Measurements from ENCODE around the gene FRMD4A. TPM values are rescaled to one million over a fixed set of nuclear protein-coding genes. Genes with fewer than 3 reads are reported as not detected.

FRMD4A gene
- total RNA-seq, 2 experiments from 2014 or later = 0.17 TPM; not detected in 1

GRCh38 chr10:13703101-13703818, 627.5 kb downstream of the FRMD4A start:
- CTCF ChIA-PET (ENCODE audit: unreplicated experiment) = no interaction called here
- Histone ChIP-seq H3K4me3 (ENCODE audit: low read depth, low read length, poor library complexity, severe bottlenecking) (no peak overlapping the region), H3K4me1 (ENCODE audit: insufficient read depth, low read length, poor library complexity, severe bottlenecking) (no peaks in the 10 kb centered on the region), H3K9me3 (ENCODE audit: low read length) (no peaks in the 10 kb centered on the region), H3K4me2 (ENCODE audit: low read length) (no peak overlapping the region), H3K36me3 (ENCODE audit: insufficient read depth, low read length) (no peaks in the 10 kb centered on the region), H2AFZ (ENCODE audit: low read length) (no peak overlapping the region), H3K79me2 (ENCODE audit: insufficient read depth, low read depth, low read length) (no peaks in the 10 kb centered on the region), H3K27ac (ENCODE audit: low read depth, low read length, poor library complexity, severe bottlenecking) (no peak overlapping the region), H3K9me2 (ENCODE audit: insufficient read depth, low read length) (no peaks in the 10 kb centered on the region), H4K20me1 (ENCODE audit: insufficient read depth, low read length) (no peaks in the 10 kb centered on the region)
- no TSS peak for BruUV-seq (replicated peaks)
- TF ChIP-seq EZH2phosphoT487 (IDR thresholded peaks at IDR 0.05; ENCODE audit: borderline replicate concordance, low read depth, low read length) = no peak
- TF ChIP-seq, protein P1, sequence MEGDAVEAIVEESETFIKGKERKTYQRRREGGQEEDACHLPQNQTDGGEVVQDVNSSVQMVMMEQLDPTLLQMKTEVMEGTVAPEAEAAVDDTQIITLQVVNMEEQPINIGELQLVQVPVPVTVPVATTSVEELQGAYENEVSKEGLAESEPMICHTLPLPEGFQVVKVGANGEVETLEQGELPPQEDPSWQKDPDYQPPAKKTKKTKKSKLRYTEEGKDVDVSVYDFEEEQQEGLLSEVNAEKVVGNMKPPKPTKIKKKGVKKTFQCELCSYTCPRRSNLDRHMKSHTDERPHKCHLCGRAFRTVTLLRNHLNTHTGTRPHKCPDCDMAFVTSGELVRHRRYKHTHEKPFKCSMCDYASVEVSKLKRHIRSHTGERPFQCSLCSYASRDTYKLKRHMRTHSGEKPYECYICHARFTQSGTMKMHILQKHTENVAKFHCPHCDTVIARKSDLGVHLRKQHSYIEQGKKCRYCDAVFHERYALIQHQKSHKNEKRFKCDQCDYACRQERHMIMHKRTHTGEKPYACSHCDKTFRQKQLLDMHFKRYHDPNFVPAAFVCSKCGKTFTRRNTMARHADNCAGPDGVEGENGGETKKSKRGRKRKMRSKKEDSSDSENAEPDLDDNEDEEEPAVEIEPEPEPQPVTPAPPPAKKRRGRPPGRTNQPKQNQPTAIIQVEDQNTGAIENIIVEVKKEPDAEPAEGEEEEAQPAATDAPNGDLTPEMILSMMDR (conservative IDR thresholded peaks at IDR 0.05; ENCODE audit: low read length) = no peak
- intact Hi-C loops (cut with micrococcal nuclease; ENCODE audit: unreplicated experiment) = no loop called here
- DNase-seq (ENCODE audit: low spot score) = no peak
- POLR2A ChIA-PET = no interaction called here

GRCh38 chr10:13701157-13701919, 629.4 kb downstream of the FRMD4A start:
- CTCF ChIA-PET (ENCODE audit: unreplicated experiment) = no interaction called here

More at GRCh38 chr10:13701157-13701919, 629.4 kb downstream of the FRMD4A start:
- POLR2A ChIA-PET = interaction anchor here (0.7 kb wide), 1 partner anchor 20 kb away, joined by 3 read pairs; no protein-coding TSS in a partner anchor
- intact Hi-C loops (cut with micrococcal nuclease; ENCODE audit: unreplicated experiment) = no loop called here
- TF ChIP-seq, protein P1 (conservative IDR thresholded peaks at IDR 0.05; ENCODE audit: low read length) = no peak
- TF ChIP-seq EZH2phosphoT487 (IDR thresholded peaks at IDR 0.05; ENCODE audit: borderline replicate concordance, low read depth, low read length) = no peak
- Histone ChIP-seq H4K20me1 (ENCODE audit: insufficient read depth, low read length) (no peaks in the 10 kb centered on the region), H3K4me2 (ENCODE audit: low read length) (no peak overlapping the region), H3K9me2 (ENCODE audit: insufficient read depth, low read length) (no peaks in the 10 kb centered on the region), H3K4me1 (ENCODE audit: insufficient read depth, low read length, poor library complexity, severe bottlenecking) (no peaks in the 10 kb centered on the region), H3K79me2 (ENCODE audit: insufficient read depth, low read depth, low read length) (no peaks in the 10 kb centered on the region), H3K27ac (ENCODE audit: low read depth, low read length, poor library complexity, severe bottlenecking) (no peak overlapping the region), H2AFZ (ENCODE audit: low read length) (no peak overlapping the region), H3K9me3 (ENCODE audit: low read length) (no peaks in the 10 kb centered on the region), H3K4me3 (ENCODE audit: low read depth, low read length, poor library complexity, severe bottlenecking) (no peak overlapping the region), H3K36me3 (ENCODE audit: insufficient read depth, low read length) (no peaks in the 10 kb centered on the region)
- BruUV-seq (replicated peaks) = no TSS peak
- DNase-seq (ENCODE audit: low spot score) = no peak
